K562 (cell line): ENCODE measurements around the gene CBX4. TPM values are rescaled to one million over a fixed set of nuclear protein-coding genes. Genes with fewer than 3 reads are reported as not detected.

ENCODE experiments used
- BMI1 ChIP-seq: fragments of 150-350 bp; IDR thresholded peaks from 2 replicates; pipeline ENCODE4 v1.6.1; 2014; ENCODE audit warnings: low read length
- DACH1 ChIP-seq: fragments of 450-650 bp; IDR thresholded peaks from 2 replicates; pipeline ENCODE4 v1.6.1; 2018; ENCODE audit not compliant: partially characterized antibody
- DIDO1 ChIP-seq: fragments of 450-650 bp; IDR thresholded peaks from 2 replicates; pipeline ENCODE4 v1.6.1; 2016; ENCODE audit warnings: low read depth, missing biosample characterization, missing genetic modification characterization
- DMBX1 ChIP-seq: fragments of 250-450 bp; sonication (Bioruptor Pico); IDR thresholded peaks from 2 replicates; pipeline ENCODE4 v1.8.0; 2022; ENCODE audit warnings: inconsistent platforms, mild to moderate bottlenecking, moderate library complexity, borderline replicate concordance
- DPF2 ChIP-seq: fragments of 450-650 bp; IDR thresholded peaks from 2 replicates; pipeline ENCODE4 v1.6.1; 2016
- FOXJ2 ChIP-seq: fragments of 200-800 bp; sonication (Bioruptor generic); IDR thresholded peaks from 2 replicates; pipeline ENCODE4 v1.6.1; 2016; ENCODE audit warnings: missing genetic modification characterization, missing compliant biosample characterization
- FOXM1 ChIP-seq, 2 experiments: fragments of 450-650 bp in 1 of 2; sonication (generic) in 1 of 2; formaldehyde crosslinking in 1 of 2; IDR thresholded peaks; 2 replicates each; pipeline versions ENCODE4 v1.6.1 to v1.9.0; 2017 to 2022; ENCODE audit warnings: low read depth in 2 of 2, mild to moderate bottlenecking in 2 of 2, missing genetic modification reagents in 1 of 2, moderate library complexity in 1 of 2
- KDM5B ChIP-seq: fragments of 200-600 bp; sonication (generic); IDR thresholded peaks from 2 replicates; pipeline ENCODE4 v1.6.1; 2012; ENCODE audit warnings: low read depth, mild to moderate bottlenecking, moderate library complexity, low read length, control low read depth, inconsistent platforms; ENCODE audit not compliant: insufficient replicate concordance
- MAFK ChIP-seq: IDR thresholded peaks from 2 replicates; pipeline ENCODE4 v1.6.1; 2011; ENCODE audit warnings: low read length, improper control_type of control experiment
- RBM25 ChIP-seq: fragments of 200-400 bp; formaldehyde crosslinking; IDR thresholded peaks from 2 replicates; pipeline ENCODE4 v1.6.1; 2018; ENCODE audit warnings: low read length, low read depth, moderate library complexity; ENCODE audit not compliant: severe bottlenecking
- SMAD2 ChIP-seq: fragments of 150-350 bp; IDR thresholded peaks from 2 replicates; pipeline ENCODE4 v1.6.1; 2014; ENCODE audit warnings: low read depth, mild to moderate bottlenecking, low read length
- SP1 ChIP-seq: sonication (generic); formaldehyde crosslinking; IDR thresholded peaks from 2 replicates; pipeline ENCODE4 v1.8.1; 2022; ENCODE audit warnings: mild to moderate bottlenecking, missing genetic modification reagents
- TAF7 ChIP-seq: fragments of 450-650 bp; IDR thresholded peaks from 2 replicates; pipeline ENCODE4 v1.6.1; 2016; ENCODE audit warnings: missing genetic modification characterization, missing compliant biosample characterization
- polyA plus RNA-seq, 8 experiments: library from polyadenylated mRNA; depleted of rRNA in 4 of 8; stranded (reverse) in 5 of 8; unstranded in 3 of 8; fragments of >200 nt; fragmentation: Nextera tagmentation in 2 of 8; fragmentation: Illumina TruSeq in 1 of 8; extraction: Ambion mirVana in 2 of 8; extraction: Trizol in 1 of 8; gene quantifications; 2 replicates each; pipeline versions ENCODE4 v1.2.1 to v1.2.3, GENCODE V29; 2011 to 2014; ENCODE audit warnings: inconsistent platforms in 1 of 8, missing spikeins in 1 of 8
- total RNA-seq, 7 experiments: library from RNA; depleted of rRNA in 6 of 7; stranded (reverse); fragments of >200 nt in 6 of 7; fragmentation: Illumina TruSeq in 2 of 7; extraction: Trizol in 2 of 7; gene quantifications; 2 replicates each; pipeline versions ENCODE4 v1.2.1 to v1.2.3, GENCODE V29; 2011 to 2021; ENCODE audit warnings: low replicate concordance in 1 of 7
- TF ChIP-seq, protein P1 (sequence below): sonication (generic); formaldehyde crosslinking; IDR thresholded peaks from 2 replicates; pipeline ENCODE4 v1.8.0; 2022; ENCODE audit warnings: mild to moderate bottlenecking, missing genetic modification reagents
- TF ChIP-seq, protein P2 (sequence below): fragments of 250-450 bp; sonication (Bioruptor Pico); IDR thresholded peaks from 2 replicates; pipeline ENCODE4 v1.4.0; 2020
- TF ChIP-seq, protein P3 (sequence below): fragments of 450-650 bp; conservative IDR thresholded peaks from 2 replicates; pipeline ENCODE4 v1.6.1; 2016; ENCODE audit warnings: missing genetic modification characterization, low read depth, mild to moderate bottlenecking, missing compliant biosample characterization, moderate library complexity

Gene CBX4
- total and polyA plus RNA-seq, 9 of the 15 experiments (the other 6 are each of a cell fraction or from before 2014, with no cell fraction given) = 0.98 to 50.5 (median 10.0) TPM

DNA sequence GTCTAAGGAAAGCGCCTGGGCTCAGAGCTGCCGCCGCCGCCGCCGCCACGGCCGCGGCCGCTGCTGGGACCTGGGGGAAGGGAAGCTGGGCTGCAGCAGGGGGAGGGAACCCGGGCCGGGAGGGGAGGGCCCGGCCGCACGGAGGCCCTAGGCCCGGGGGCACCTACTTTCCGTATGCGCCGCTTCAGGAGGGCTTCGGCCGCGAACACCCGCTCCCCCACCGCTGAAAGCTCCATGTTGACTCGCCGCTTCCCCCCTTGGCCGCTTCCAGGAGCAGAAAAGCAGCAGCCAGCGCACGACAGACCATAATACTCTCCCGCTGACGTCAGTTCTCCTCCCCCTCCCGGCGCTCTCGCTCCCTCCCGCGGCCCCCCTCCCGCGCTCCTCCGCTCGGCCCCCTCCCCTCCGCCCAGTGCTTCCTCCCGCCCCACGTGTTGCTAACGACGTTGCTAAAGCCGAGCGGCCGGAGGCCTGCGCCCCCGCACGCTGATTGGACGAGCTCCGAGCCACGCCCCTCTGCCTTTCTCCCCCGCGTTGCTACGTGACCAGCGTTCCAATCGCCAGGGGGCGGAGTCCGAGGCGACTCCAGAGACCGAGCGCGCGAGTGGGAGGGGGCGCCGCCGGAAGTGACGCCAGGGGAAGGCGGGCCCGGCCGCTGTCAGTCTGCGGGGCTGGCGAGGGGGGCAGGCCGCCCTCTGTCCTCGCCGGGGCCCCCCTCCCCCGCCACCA is 42.3 kb downstream of the CBX4 start, which contains the start of gene CBX8 (continued):
- TF ChIP-seq RBM25 (peak; percentile 96), DMBX1 (CRISPR knock-in tag) (0 out of 2 replicates have a peak, but pooled peaks have one; percentile 24), DPF2 (peak; percentile 51; the same call in 1 of the 2 replicates), KDM5B (peak; percentile 80), FOXM1 (IDR thresholded peaks at IDR 0.05; ENCODE audit: low read depth) (peak; percentile 21; the same call in 1 of the 2 replicates), FOXM1 (CRISPR knock-in tag; IDR thresholded peaks at IDR 0.05; ENCODE audit: low read depth) (no peak), DIDO1 (tag) (no peak), DACH1 (no peak), SMAD2 (no peak), FOXJ2 (tag) (peak; percentile 95), SP1 (CRISPR knock-in tag) (peak; percentile 95), TAF7 (tag) (peak; percentile 61), BMI1 (peak; percentile 72; the same call in 1 of the 2 replicates), MAFK (no peak)
- TF ChIP-seq, protein P1, sequence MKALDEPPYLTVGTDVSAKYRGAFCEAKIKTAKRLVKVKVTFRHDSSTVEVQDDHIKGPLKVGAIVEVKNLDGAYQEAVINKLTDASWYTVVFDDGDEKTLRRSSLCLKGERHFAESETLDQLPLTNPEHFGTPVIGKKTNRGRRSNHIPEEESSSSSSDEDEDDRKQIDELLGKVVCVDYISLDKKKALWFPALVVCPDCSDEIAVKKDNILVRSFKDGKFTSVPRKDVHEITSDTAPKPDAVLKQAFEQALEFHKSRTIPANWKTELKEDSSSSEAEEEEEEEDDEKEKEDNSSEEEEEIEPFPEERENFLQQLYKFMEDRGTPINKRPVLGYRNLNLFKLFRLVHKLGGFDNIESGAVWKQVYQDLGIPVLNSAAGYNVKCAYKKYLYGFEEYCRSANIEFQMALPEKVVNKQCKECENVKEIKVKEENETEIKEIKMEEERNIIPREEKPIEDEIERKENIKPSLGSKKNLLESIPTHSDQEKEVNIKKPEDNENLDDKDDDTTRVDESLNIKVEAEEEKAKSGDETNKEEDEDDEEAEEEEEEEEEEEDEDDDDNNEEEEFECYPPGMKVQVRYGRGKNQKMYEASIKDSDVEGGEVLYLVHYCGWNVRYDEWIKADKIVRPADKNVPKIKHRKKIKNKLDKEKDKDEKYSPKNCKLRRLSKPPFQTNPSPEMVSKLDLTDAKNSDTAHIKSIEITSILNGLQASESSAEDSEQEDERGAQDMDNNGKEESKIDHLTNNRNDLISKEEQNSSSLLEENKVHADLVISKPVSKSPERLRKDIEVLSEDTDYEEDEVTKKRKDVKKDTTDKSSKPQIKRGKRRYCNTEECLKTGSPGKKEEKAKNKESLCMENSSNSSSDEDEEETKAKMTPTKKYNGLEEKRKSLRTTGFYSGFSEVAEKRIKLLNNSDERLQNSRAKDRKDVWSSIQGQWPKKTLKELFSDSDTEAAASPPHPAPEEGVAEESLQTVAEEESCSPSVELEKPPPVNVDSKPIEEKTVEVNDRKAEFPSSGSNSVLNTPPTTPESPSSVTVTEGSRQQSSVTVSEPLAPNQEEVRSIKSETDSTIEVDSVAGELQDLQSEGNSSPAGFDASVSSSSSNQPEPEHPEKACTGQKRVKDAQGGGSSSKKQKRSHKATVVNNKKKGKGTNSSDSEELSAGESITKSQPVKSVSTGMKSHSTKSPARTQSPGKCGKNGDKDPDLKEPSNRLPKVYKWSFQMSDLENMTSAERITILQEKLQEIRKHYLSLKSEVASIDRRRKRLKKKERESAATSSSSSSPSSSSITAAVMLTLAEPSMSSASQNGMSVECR = peak; percentile 14
- TF ChIP-seq, protein P2, sequence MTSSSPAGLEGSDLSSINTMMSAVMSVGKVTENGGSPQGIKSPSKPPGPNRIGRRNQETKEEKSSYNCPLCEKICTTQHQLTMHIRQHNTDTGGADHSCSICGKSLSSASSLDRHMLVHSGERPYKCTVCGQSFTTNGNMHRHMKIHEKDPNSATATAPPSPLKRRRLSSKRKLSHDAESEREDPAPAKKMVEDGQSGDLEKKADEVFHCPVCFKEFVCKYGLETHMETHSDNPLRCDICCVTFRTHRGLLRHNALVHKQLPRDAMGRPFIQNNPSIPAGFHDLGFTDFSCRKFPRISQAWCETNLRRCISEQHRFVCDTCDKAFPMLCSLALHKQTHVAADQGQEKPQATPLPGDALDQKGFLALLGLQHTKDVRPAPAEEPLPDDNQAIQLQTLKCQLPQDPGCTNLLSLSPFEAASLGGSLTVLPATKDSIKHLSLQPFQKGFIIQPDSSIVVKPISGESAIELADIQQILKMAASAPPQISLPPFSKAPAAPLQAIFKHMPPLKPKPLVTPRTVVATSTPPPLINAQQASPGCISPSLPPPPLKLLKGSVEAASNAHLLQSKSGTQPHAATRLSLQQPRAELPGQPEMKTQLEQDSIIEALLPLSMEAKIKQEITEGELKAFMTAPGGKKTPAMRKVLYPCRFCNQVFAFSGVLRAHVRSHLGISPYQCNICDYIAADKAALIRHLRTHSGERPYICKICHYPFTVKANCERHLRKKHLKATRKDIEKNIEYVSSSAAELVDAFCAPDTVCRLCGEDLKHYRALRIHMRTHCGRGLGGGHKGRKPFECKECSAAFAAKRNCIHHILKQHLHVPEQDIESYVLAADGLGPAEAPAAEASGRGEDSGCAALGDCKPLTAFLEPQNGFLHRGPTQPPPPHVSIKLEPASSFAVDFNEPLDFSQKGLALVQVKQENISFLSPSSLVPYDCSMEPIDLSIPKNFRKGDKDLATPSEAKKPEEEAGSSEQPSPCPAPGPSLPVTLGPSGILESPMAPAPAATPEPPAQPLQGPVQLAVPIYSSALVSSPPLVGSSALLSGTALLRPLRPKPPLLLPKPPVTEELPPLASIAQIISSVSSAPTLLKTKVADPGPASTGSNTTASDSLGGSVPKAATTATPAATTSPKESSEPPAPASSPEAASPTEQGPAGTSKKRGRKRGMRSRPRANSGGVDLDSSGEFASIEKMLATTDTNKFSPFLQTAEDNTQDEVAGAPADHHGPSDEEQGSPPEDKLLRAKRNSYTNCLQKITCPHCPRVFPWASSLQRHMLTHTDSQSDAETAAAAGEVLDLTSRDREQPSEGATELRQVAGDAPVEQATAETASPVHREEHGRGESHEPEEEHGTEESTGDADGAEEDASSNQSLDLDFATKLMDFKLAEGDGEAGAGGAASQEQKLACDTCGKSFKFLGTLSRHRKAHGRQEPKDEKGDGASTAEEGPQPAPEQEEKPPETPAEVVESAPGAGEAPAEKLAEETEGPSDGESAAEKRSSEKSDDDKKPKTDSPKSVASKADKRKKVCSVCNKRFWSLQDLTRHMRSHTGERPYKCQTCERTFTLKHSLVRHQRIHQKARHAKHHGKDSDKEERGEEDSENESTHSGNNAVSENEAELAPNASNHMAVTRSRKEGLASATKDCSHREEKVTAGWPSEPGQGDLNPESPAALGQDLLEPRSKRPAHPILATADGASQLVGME = 0 out of 2 replicates have a peak, but pooled peaks have one; percentile 54
- TF ChIP-seq, protein P3, sequence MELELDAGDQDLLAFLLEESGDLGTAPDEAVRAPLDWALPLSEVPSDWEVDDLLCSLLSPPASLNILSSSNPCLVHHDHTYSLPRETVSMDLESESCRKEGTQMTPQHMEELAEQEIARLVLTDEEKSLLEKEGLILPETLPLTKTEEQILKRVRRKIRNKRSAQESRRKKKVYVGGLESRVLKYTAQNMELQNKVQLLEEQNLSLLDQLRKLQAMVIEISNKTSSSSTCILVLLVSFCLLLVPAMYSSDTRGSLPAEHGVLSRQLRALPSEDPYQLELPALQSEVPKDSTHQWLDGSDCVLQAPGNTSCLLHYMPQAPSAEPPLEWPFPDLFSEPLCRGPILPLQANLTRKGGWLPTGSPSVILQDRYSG = no peak
